DND-41 (cell line): ENCODE measurements around the gene DPP6.
A peak's percentile ranks its signal among the peaks of the same experiment; 100 is the strongest.

ENCODE experiments used
- ATAC-seq: fragments of 200-7000 bp; cut with Tn5 transposase; 3 replicates; pipeline ENCODE4 v1.9.1; 2021; ENCODE audit warnings: low read depth; ENCODE audit not compliant: insufficient read depth
- DNase-seq: peaks from one replicate; pipeline ENCODE4 v3.0.0-alpha.2; 2020
- H2AFZ ChIP-seq: 2 replicates; pipeline ENCODE4 v1.6.0; 2012; ENCODE audit warnings: low read depth, low read length
- H3K27ac ChIP-seq: 2 replicates; pipeline ENCODE4 v1.5.1; 2012; ENCODE audit warnings: low read length, inconsistent platforms
- H3K27me3 ChIP-seq: fragments of 200-600 bp; sonication (generic); 2 replicates; pipeline ENCODE4 v1.6.0; 2012; ENCODE audit warnings: low read length, mild to moderate bottlenecking, inconsistent platforms; ENCODE audit not compliant: insufficient read depth, poor library complexity
- H3K36me3 ChIP-seq: 2 replicates; pipeline ENCODE4 v1.5.1; 2012; ENCODE audit warnings: low read length, inconsistent platforms; ENCODE audit not compliant: insufficient read depth
- H3K4me1 ChIP-seq: 2 replicates; pipeline ENCODE4 v1.5.1; 2012; ENCODE audit warnings: mild to moderate bottlenecking, low read length; ENCODE audit not compliant: insufficient read depth
- H3K4me2 ChIP-seq: 2 replicates; pipeline ENCODE4 v1.6.0; 2012; ENCODE audit warnings: mild to moderate bottlenecking, moderate library complexity, low read length, inconsistent platforms; ENCODE audit not compliant: insufficient read depth
- H3K4me3 ChIP-seq, 2 experiments: fragments of 200-600 bp in 1 of 2; shearing (Covaris generic) in 1 of 2; 2 replicates each; pipeline ENCODE4 v1.5.1; 2012 to 2016; ENCODE audit warnings: inconsistent platforms in 2 of 2, low read length in 2 of 2, mild to moderate bottlenecking in 2 of 2, low read depth in 1 of 2, moderate library complexity in 1 of 2
- H3K79me2 ChIP-seq: 2 replicates; pipeline ENCODE4 v1.6.0; 2012; ENCODE audit warnings: low read length, inconsistent platforms; ENCODE audit not compliant: insufficient read depth
- H3K9ac ChIP-seq: 2 replicates; pipeline ENCODE4 v1.6.0; 2012; ENCODE audit warnings: low read depth, mild to moderate bottlenecking, inconsistent platforms, low read length, moderate library complexity
- H3K9me3 ChIP-seq: 2 replicates; pipeline ENCODE4 v1.5.1; 2012; ENCODE audit warnings: low read length, moderate library complexity, mild to moderate bottlenecking, inconsistent platforms; ENCODE audit not compliant: insufficient read depth, severe bottlenecking
- H4K20me1 ChIP-seq: 2 replicates; pipeline ENCODE4 v1.6.0; 2012; ENCODE audit warnings: low read length; ENCODE audit not compliant: insufficient read depth
- CTCF ChIP-seq: IDR thresholded peaks from 2 replicates; pipeline ENCODE4 v1.5.1; 2012; ENCODE audit warnings: borderline replicate concordance, low read length, moderate library complexity, mild to moderate bottlenecking; ENCODE audit not compliant: poor library complexity, severe bottlenecking; ENCODE audit errors: extremely low read depth
- EZH2 ChIP-seq: IDR thresholded peaks from 3 replicates; pipeline ENCODE4 v1.6.1; 2012; ENCODE audit warnings: borderline replicate concordance, low read depth, mild to moderate bottlenecking, moderate library complexity, low read length, inconsistent platforms; ENCODE audit not compliant: severe bottlenecking

DPP6 gene

GRCh38 chr7:154581251-154581890 lies 529.2 kb downstream of the DPP6 start:
- no peaks in the 10 kb centered on the region for H3K4me1 ChIP-seq
- H4K20me1 ChIP-seq, result no peaks in the 10 kb centered on the region
- DNase-seq (no peak), ATAC-seq (no peak)
- H3K79me2 ChIP-seq, result no peaks in the 10 kb centered on the region
- no peak overlapping the region for H3K4me3 ChIP-seq
- no peaks in the 10 kb centered on the region for H3K36me3 ChIP-seq
- peaks cover 6% of the 10 kb centered on the region for H3K27me3 ChIP-seq
- H3K4me2 ChIP-seq, result no peak overlapping the region
- H2AFZ ChIP-seq, result no peak overlapping the region
- no peak overlapping the region for H3K9ac ChIP-seq
- no peak overlapping the region for H3K27ac ChIP-seq
- no peaks in the 10 kb centered on the region for H3K9me3 ChIP-seq
- TF ChIP-seq EZH2, result no peak
- no peak for TF ChIP-seq CTCF

- Histone ChIP-seq H4K20me1 (no peaks in the 10 kb centered on the region), H3K4me1 (no peaks in the 10 kb centered on the region), H3K27me3 (peaks cover 6% of the 10 kb centered on the region), H3K4me2 (no peak overlapping the region), H2AFZ (no peak overlapping the region), H3K27ac (no peak overlapping the region), H3K9me3 (no peaks in the 10 kb centered on the region), H3K9ac (no peak overlapping the region), H3K79me2 (no peaks in the 10 kb centered on the region), H3K4me3 (no peak overlapping the region), H3K36me3 (no peaks in the 10 kb centered on the region)
- TF ChIP-seq CTCF (no peak), EZH2 (no peak)
- DNase-seq (no peak), ATAC-seq (no peak)
Measured at GRCh38 chr7:154583454-154583853, 531.3 kb downstream of the DPP6 start.

GRCh38 chr7:154584352-154585252 lies 532.4 kb downstream of the DPP6 start:
- Histone ChIP-seq H3K9me3 (no peaks in the 10 kb centered on the region), H3K79me2 (no peaks in the 10 kb centered on the region), H3K36me3 (no peaks in the 10 kb centered on the region), H4K20me1 (no peaks in the 10 kb centered on the region), H3K4me1 (no peaks in the 10 kb centered on the region), H3K27ac (no peak overlapping the region), H3K4me2 (no peak overlapping the region), H3K4me3 (no peak overlapping the region), H2AFZ (no peak overlapping the region), H3K9ac (no peak overlapping the region), H3K27me3 (peaks cover 6% of the 10 kb centered on the region)
- TF ChIP-seq EZH2, result no peak
- TF ChIP-seq CTCF, result peak; percentile 50
- ATAC-seq (no peak), DNase-seq (no peak)
